ENCODE measurements around the gene KCNE1. TPM values are rescaled to one million over a fixed set of nuclear protein-coding genes. Genes with fewer than 3 reads are reported as not detected.
"Not testable (repeated sequence)": the region's sequence is repeated elsewhere in the genome, so short reads cannot be mapped to it uniquely, and the experiment has no call there.

The KCNE1 gene
- total and polyA plus RNA-seq, 4 donors = 0.23 to 6.0 (median 0.81) TPM

GRCh38 chr21:34557261-34557660, 45.3 kb upstream of the KCNE1 start:
- Histone ChIP-seq H3K27ac (ENCODE audit: low read depth in 1 of 2, low read length in 2 of 2) (no peak overlapping the region), H3K9me3 (ENCODE audit: control insufficient read depth in 4 of 4, low read length in 3 of 4) (no peaks in the 10 kb centered on the region), H3K9ac (ENCODE audit: low read depth in 1 of 2, low read length in 2 of 2) (no peak overlapping the region), H3K36me3 (ENCODE audit: control insufficient read depth in 4 of 4, insufficient read depth in 3 of 4, low read depth in 1 of 4, low read length in 3 of 4) (no peaks in the 10 kb centered on the region), H3K27me3 (ENCODE audit: control insufficient read depth in 4 of 4, insufficient read depth in 4 of 4, low read length in 3 of 4) (no peaks in the 10 kb centered on the region), H3K4me3 (ENCODE audit: low read depth in 1 of 3, low read length in 3 of 3) (no peak overlapping the region), H3K4me1 (ENCODE audit: control insufficient read depth in 4 of 4, insufficient read depth in 4 of 4, low read length in 3 of 4) (no peaks in the 10 kb centered on the region)
- WGBS = 91% methylated on average over 5 of the region's 5 CpGs
- DNase-seq (ENCODE audit: low spot score) = no peak
- TF ChIP-seq ATF3 (IDR thresholded peaks at IDR 0.05) (no peak), JUND (IDR thresholded peaks at IDR 0.05) (no peak)

GRCh38 chr21:34554670-34555069, 42.7 kb upstream of the KCNE1 start:
- not testable (repeated sequence) for H3K4me3 ChIP-seq (ENCODE audit: low read depth in 1 of 3, low read length in 3 of 3); DNase-seq (ENCODE audit: low spot score); H3K4me1 ChIP-seq (ENCODE audit: control insufficient read depth in 4 of 4, insufficient read depth in 4 of 4, low read length in 3 of 4); H3K9ac ChIP-seq (ENCODE audit: low read depth in 1 of 2, low read length in 2 of 2); H3K36me3 ChIP-seq (ENCODE audit: control insufficient read depth in 4 of 4, insufficient read depth in 3 of 4, low read depth in 1 of 4, low read length in 3 of 4); H3K9me3 ChIP-seq (ENCODE audit: control insufficient read depth in 4 of 4, low read length in 3 of 4); H3K27me3 ChIP-seq (ENCODE audit: control insufficient read depth in 4 of 4, insufficient read depth in 4 of 4, low read length in 3 of 4); H3K27ac ChIP-seq (ENCODE audit: low read depth in 1 of 2, low read length in 2 of 2)
- WGBS = 90% methylated on average over 2 of the region's 2 CpGs

GRCh38 chr21:34554227-34554626, 42.2 kb upstream of the KCNE1 start:
- Histone ChIP-seq H3K4me3 (ENCODE audit: low read depth in 1 of 3, low read length in 3 of 3) (no peak overlapping the region), H3K9me3 (ENCODE audit: control insufficient read depth in 4 of 4, low read length in 3 of 4) (no peaks in the 10 kb centered on the region), H3K9ac (ENCODE audit: low read depth in 1 of 2, low read length in 2 of 2) (no peak overlapping the region), H3K4me1 (ENCODE audit: control insufficient read depth in 4 of 4, insufficient read depth in 4 of 4, low read length in 3 of 4) (no peaks in the 10 kb centered on the region), H3K36me3 (ENCODE audit: control insufficient read depth in 4 of 4, insufficient read depth in 3 of 4, low read depth in 1 of 4, low read length in 3 of 4) (no peaks in the 10 kb centered on the region), H3K27me3 (ENCODE audit: control insufficient read depth in 4 of 4, insufficient read depth in 4 of 4, low read length in 3 of 4) (no peaks in the 10 kb centered on the region), H3K27ac (ENCODE audit: low read depth in 1 of 2, low read length in 2 of 2) (no peak overlapping the region)
- DNase-seq (ENCODE audit: low spot score) = no peak
- WGBS = 96% methylated on average over 4 of the region's 4 CpGs
- TF ChIP-seq MAX (IDR thresholded peaks at IDR 0.05) = no peak
- no peak for TF ChIP-seq ZBTB33 (IDR thresholded peaks at IDR 0.05)

GRCh38 chr21:34553151-34553952, 41.3 kb upstream of the KCNE1 start:
- WGBS = 76% methylated on average over 9 of the region's 9 CpGs
- TF ChIP-seq YY1 (IDR thresholded peaks at IDR 0.05) = no peak
- TF ChIP-seq CTCF (IDR thresholded peaks at IDR 0.05; ENCODE audit: low read depth, low read length, missing input control) = no peak
- no peak for TF ChIP-seq GABPA (IDR thresholded peaks at IDR 0.05 in 1 of 2, conservative IDR thresholded peaks at IDR 0.05 in 1 of 2)
- TF ChIP-seq JUND (IDR thresholded peaks at IDR 0.05) = no peak
- no peak for TF ChIP-seq TAF1 (conservative IDR thresholded peaks at IDR 0.05)
- no peak for TF ChIP-seq REST (IDR thresholded peaks at IDR 0.05)
- TF ChIP-seq RXRA (IDR thresholded peaks at IDR 0.05) = no peak
- no peak for DNase-seq (ENCODE audit: low spot score)
- no peak overlapping the region for H3K4me3 ChIP-seq (ENCODE audit: low read depth in 1 of 3, low read length in 3 of 3)
- no peaks in the 10 kb centered on the region for H3K9me3 ChIP-seq (ENCODE audit: control insufficient read depth in 4 of 4, low read length in 3 of 4)
- peak overlapping the region in 1 of 2 donors; percentile 1 for H3K27ac ChIP-seq (ENCODE audit: low read depth in 1 of 2, low read length in 2 of 2)
- H3K4me1 ChIP-seq (ENCODE audit: control insufficient read depth in 4 of 4, insufficient read depth in 4 of 4, low read length in 3 of 4) = no peaks in the 10 kb centered on the region
- H3K9ac ChIP-seq (ENCODE audit: low read depth in 1 of 2, low read length in 2 of 2) = no peak overlapping the region
- no peaks in the 10 kb centered on the region for H3K36me3 ChIP-seq (ENCODE audit: control insufficient read depth in 4 of 4, insufficient read depth in 3 of 4, low read depth in 1 of 4, low read length in 3 of 4)
- no peaks in the 10 kb centered on the region for H3K27me3 ChIP-seq (ENCODE audit: control insufficient read depth in 4 of 4, insufficient read depth in 4 of 4, low read length in 3 of 4)

Data from liver (tissue), 9 donors.